HCT116 (cell line): ENCODE results near the gene HMX1. TPM values are rescaled to one million over a fixed set of nuclear protein-coding genes. Genes with fewer than 3 reads are reported as not detected.

Source experiments
- ATAC-seq: fragments of 200-7000 bp; cut with Tn5 transposase; 2 replicates; pipeline ENCODE4 v1.9.1; 2020; ENCODE audit warnings: mild to moderate bottlenecking, moderate library complexity
- BruUV-seq: library from RNA; stranded (reverse); fragments of 400-500 nt; replicated peaks from 2 replicates; lab custom pipeline; 2021; lab: Mats Ljungman, UMichigan
- CTCF ChIA-PET: fragments of 300-600 bp; sonication (Branson Sonifier 250); formaldehyde crosslinking; loops from one replicate; lab custom pipeline; 2021; ENCODE audit warnings: antibody characterized with exemption; lab: Charles Lee
- POLR2A ChIA-PET: fragments of 300-600, 350-600 bp; sonication (Branson Sonifier 250); formaldehyde crosslinking; loops from one replicate; lab custom pipeline; 2021; ENCODE audit warnings: antibody characterized with exemption; lab: Charles Lee
- RAD21 ChIA-PET, 2 experiments: fragments of 300-600 bp; sonication (Branson Sonifier 250); formaldehyde crosslinking; loops; one replicate each; lab custom pipeline; 2023; ENCODE audit warnings: low total read pairs in 2 of 2; ENCODE audit not compliant: uncharacterized antibody in 2 of 2, unreplicated experiment in 2 of 2, low non-redundant PET in 1 of 2; lab: Charles Lee
- DNase-seq: peaks from one replicate; pipeline ENCODE4 v3.0.0-alpha.2; 2010; ENCODE audit warnings: low read depth, low spot score
- H2AFZ ChIP-seq: fragments of 200-600 bp; shearing (Covaris generic), sonication (generic); 2 replicates; pipeline ENCODE4 v1.6.1; 2017; ENCODE audit warnings: low read depth, mixed run types, mixed read lengths, antibody characterized with exemption, low read length; ENCODE audit not compliant: poor library complexity, severe bottlenecking
- H3K27ac ChIP-seq: 2 replicates; pipeline ENCODE4 v1.5.1; 2012; ENCODE audit warnings: low read depth, low read length
- H3K27me3 ChIP-seq: fragments of 200-600 bp; sonication (generic); 2 replicates; pipeline ENCODE4 v1.6.1; 2016; ENCODE audit warnings: mixed run types, low read length, mixed read lengths; ENCODE audit not compliant: insufficient read depth
- H3K36me3 ChIP-seq, 2 experiments: fragments of 200-500 bp in 1 of 2; fragments of 200-600 bp in 1 of 2; sonication (Bioruptor generic) in 1 of 2; sonication (generic) in 1 of 2; 2 replicates each; pipeline versions ENCODE4 v1.5.1 to v1.6.1; 2014 to 2016; ENCODE audit warnings: low read length in 2 of 2, inconsistent platforms in 1 of 2, mixed read lengths in 1 of 2, mixed run types in 1 of 2; ENCODE audit not compliant: insufficient read depth in 2 of 2, control insufficient read depth in 1 of 2
- H3K4me1 ChIP-seq, 2 experiments: fragments of 200-600 bp in 1 of 2; sonication (generic) in 1 of 2; 2 replicates each; pipeline versions ENCODE4 v1.5.1 to v1.6.1; 2012 to 2017; ENCODE audit warnings: low read length in 2 of 2, inconsistent platforms in 1 of 2, mild to moderate bottlenecking in 1 of 2, mixed read lengths in 1 of 2, mixed run types in 1 of 2, moderate library complexity in 1 of 2; ENCODE audit not compliant: insufficient read depth in 2 of 2, control insufficient read depth in 1 of 2
- H3K4me2 ChIP-seq: fragments of 200-600 bp; sonication (generic); 2 replicates; pipeline ENCODE4 v1.6.1; 2017; ENCODE audit warnings: mixed run types, low read length, mixed read lengths
- H3K4me3 ChIP-seq, 2 experiments: fragments of 200-600 bp in 1 of 2; sonication (generic) in 1 of 2; replicated peaks in 1 of 2; 2 replicates each; pipeline ENCODE4 v1.5.1; 2011 to 2016; ENCODE audit warnings: low read length in 2 of 2, control low read depth in 1 of 2, low read depth in 1 of 2, mild to moderate bottlenecking in 1 of 2, mixed read lengths in 1 of 2, mixed run types in 1 of 2
- H3K79me2 ChIP-seq: fragments of 200-600 bp; sonication (generic); 2 replicates; pipeline ENCODE4 v1.6.1; 2017; ENCODE audit warnings: mild to moderate bottlenecking, mixed run types, low read length, moderate library complexity, mixed read lengths; ENCODE audit not compliant: insufficient read depth
- H3K9ac ChIP-seq: fragments of 200-600 bp; sonication (generic); 2 replicates; pipeline ENCODE4 v1.6.1; 2016; ENCODE audit warnings: low read length, mixed read lengths
- H3K9me2 ChIP-seq: fragments of 200-600 bp; sonication (generic), shearing (Covaris generic); 2 replicates; pipeline ENCODE4 v1.6.1; 2017; ENCODE audit warnings: mixed run types, mild to moderate bottlenecking, moderate library complexity; ENCODE audit not compliant: insufficient read depth
- H3K9me3 ChIP-seq, 2 experiments: fragments of 200-500 bp in 1 of 2; fragments of 200-600 bp in 1 of 2; sonication (Bioruptor generic) in 1 of 2; sonication (generic) in 1 of 2; 2 replicates each; pipeline ENCODE4 v1.6.1; 2014 to 2017; ENCODE audit warnings: low read length in 2 of 2, mixed read lengths in 2 of 2, inconsistent platforms in 1 of 2, low read depth in 1 of 2, mild to moderate bottlenecking in 1 of 2, mixed run types in 1 of 2, moderate library complexity in 1 of 2; ENCODE audit not compliant: control insufficient read depth in 1 of 2, insufficient read depth in 1 of 2
- H4K20me1 ChIP-seq: fragments of 200-600 bp; sonication (generic), shearing (Covaris generic); 2 replicates; pipeline ENCODE4 v1.6.1; 2017; ENCODE audit warnings: mixed run types, mild to moderate bottlenecking, moderate library complexity; ENCODE audit not compliant: insufficient read depth
- ATF3 ChIP-seq: IDR thresholded peaks from 2 replicates; pipeline ENCODE4 v1.6.1; 2012
- CBX3 ChIP-seq: IDR thresholded peaks from 2 replicates; pipeline ENCODE4 v1.6.1; 2012; ENCODE audit warnings: low read depth
- EGR1 ChIP-seq: IDR thresholded peaks from 2 replicates; pipeline ENCODE4 v1.6.1; 2012; ENCODE audit warnings: low read depth
- EZH2 ChIP-seq: fragments of 200-600 bp; sonication (generic); IDR thresholded peaks from 2 replicates; pipeline ENCODE4 v1.6.1; 2017; ENCODE audit warnings: antibody characterized with exemption, mixed run types
- EZH2phosphoT487 ChIP-seq: fragments of 200-600 bp; IDR thresholded peaks from 2 replicates; pipeline ENCODE4 v1.6.1; 2018; ENCODE audit warnings: antibody characterized with exemption, borderline replicate concordance
- RAD21 ChIP-seq: IDR thresholded peaks from 2 replicates; pipeline ENCODE4 v1.6.1; 2012; ENCODE audit warnings: low read depth, mild to moderate bottlenecking
- SRF ChIP-seq: IDR thresholded peaks from 2 replicates; pipeline ENCODE4 v1.6.1; 2012; ENCODE audit warnings: low read depth
- TCF7L2 ChIP-seq: IDR thresholded peaks from 2 replicates; pipeline ENCODE4 v1.7.0; 2011; ENCODE audit warnings: borderline replicate concordance, inconsistent platforms; ENCODE audit not compliant: insufficient read depth, insufficient read length; ENCODE audit errors: extremely low read depth
- YY1 ChIP-seq: IDR thresholded peaks from 2 replicates; pipeline ENCODE4 v1.6.1; 2011; ENCODE audit warnings: low read length, low read depth, moderate library complexity, mild to moderate bottlenecking; ENCODE audit not compliant: insufficient replicate concordance; ENCODE audit errors: extremely low read depth
- ZBTB33 ChIP-seq: IDR thresholded peaks from 2 replicates; pipeline ENCODE4 v1.6.1; 2011; ENCODE audit warnings: mild to moderate bottlenecking, low read length, moderate library complexity; ENCODE audit not compliant: insufficient replicate concordance; ENCODE audit errors: extremely low read depth
- ZFX ChIP-seq: fragments of 450-650 bp; IDR thresholded peaks from 2 replicates; pipeline ENCODE4 v1.6.1; 2017
- intact Hi-C: fragments of 100-400 bp; cut with micrococcal nuclease; formaldehyde crosslinking; loops from 2 replicates; pipeline ENCODE4 v1.10.0; 2022
- total RNA-seq: library from RNA; stranded (reverse); gene quantifications from one replicate; pipeline ENCODE4 v1.2.1, GENCODE V29; 2021; ENCODE audit not compliant: unreplicated experiment
- TF ChIP-seq, protein P1 (sequence below): IDR thresholded peaks from 2 replicates; pipeline ENCODE4 v1.6.1; 2012; ENCODE audit warnings: low read depth

Gene HMX1
- total RNA-seq, 1 experiment from 2014 or later, result 0.39 TPM

- no TSS peak for BruUV-seq
- ChIA-PET CTCF (no interaction called here), POLR2A (no interaction called here), RAD21 (no interaction called here)
- TF ChIP-seq TCF7L2 (no peak), RAD21 (no peak), EZH2 (no peak), CBX3 (no peak), ZBTB33 (no peak), YY1 (no peak), EZH2phosphoT487 (no peak), EGR1 (no peak), SRF (no peak), ZFX (no peak), ATF3 (no peak)
- TF ChIP-seq, protein P1, sequence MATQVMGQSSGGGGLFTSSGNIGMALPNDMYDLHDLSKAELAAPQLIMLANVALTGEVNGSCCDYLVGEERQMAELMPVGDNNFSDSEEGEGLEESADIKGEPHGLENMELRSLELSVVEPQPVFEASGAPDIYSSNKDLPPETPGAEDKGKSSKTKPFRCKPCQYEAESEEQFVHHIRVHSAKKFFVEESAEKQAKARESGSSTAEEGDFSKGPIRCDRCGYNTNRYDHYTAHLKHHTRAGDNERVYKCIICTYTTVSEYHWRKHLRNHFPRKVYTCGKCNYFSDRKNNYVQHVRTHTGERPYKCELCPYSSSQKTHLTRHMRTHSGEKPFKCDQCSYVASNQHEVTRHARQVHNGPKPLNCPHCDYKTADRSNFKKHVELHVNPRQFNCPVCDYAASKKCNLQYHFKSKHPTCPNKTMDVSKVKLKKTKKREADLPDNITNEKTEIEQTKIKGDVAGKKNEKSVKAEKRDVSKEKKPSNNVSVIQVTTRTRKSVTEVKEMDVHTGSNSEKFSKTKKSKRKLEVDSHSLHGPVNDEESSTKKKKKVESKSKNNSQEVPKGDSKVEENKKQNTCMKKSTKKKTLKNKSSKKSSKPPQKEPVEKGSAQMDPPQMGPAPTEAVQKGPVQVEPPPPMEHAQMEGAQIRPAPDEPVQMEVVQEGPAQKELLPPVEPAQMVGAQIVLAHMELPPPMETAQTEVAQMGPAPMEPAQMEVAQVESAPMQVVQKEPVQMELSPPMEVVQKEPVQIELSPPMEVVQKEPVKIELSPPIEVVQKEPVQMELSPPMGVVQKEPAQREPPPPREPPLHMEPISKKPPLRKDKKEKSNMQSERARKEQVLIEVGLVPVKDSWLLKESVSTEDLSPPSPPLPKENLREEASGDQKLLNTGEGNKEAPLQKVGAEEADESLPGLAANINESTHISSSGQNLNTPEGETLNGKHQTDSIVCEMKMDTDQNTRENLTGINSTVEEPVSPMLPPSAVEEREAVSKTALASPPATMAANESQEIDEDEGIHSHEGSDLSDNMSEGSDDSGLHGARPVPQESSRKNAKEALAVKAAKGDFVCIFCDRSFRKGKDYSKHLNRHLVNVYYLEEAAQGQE, result no peak
- no peak overlapping the region for H3K4me3 ChIP-seq
- H3K27ac ChIP-seq, result no peak overlapping the region
- no peaks in the 10 kb centered on the region for H3K79me2 ChIP-seq
- no peaks in the 10 kb centered on the region for H4K20me1 ChIP-seq
- ATAC-seq (no peak), DNase-seq (no peak)
- no peak overlapping the region for H3K9ac ChIP-seq
- no peaks in the 10 kb centered on the region for H3K36me3 ChIP-seq
- no peaks in the 10 kb centered on the region for H3K9me2 ChIP-seq
- H3K27me3 ChIP-seq, result 0 out of 2 replicates have a peak, but pooled peaks cover 4% of the 10 kb centered on the region
- no peak overlapping the region for H3K4me2 ChIP-seq
- peaks cover 0 to 4% of the 10 kb centered on the region in 2 experiments; a peak in 1 of 4 replicates for H3K4me1 ChIP-seq
- intact Hi-C loops, result no loop called here
- peaks cover 6 to 8% of the 10 kb centered on the region in 2 experiments; a peak in 2 of 4 replicates for H3K9me3 ChIP-seq
- no peak overlapping the region for H2AFZ ChIP-seq
These were observed 29.7 kb upstream of the HMX1 start for GRCh38 chr4:8901335-8901734.
